ENCODE measurements around the gene MRFAP1L1.

MRFAP1L1 gene

DNA sequence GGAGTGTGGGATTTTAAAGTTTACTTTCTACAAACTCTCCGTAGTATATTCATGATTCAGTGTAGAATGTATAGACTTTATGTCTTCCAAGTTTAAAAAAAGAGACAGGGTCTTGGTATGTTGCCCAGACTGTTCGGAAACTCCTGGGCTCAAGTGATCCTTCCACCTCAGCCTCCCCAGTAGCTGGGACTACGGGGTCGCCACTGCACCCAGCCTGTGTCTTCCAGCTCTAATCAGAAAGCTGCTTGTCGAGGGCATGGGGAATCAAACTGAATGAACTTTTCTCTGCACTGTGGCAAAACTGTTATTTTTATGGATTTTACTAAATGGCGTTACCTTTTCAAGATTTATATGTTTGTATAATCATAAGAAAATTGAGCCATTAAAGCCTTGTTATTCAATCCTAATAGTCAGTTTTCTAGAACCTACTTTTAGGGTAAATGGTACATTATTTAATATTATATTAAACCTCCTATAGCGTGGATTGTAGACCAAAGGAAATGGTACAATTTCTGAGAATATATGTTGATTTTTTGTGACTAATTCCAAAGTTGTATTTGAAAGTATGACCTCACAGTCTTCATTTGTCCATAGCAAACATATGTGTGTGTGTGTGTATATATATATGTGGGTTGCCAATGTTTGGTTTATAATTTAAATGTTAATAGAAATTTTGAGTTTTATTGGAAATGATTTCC, 7.4 kb upstream of the MRFAP1L1 start:
- TF ChIP-seq CTBP1 (IDR thresholded peaks at IDR 0.05; ENCODE audit: borderline replicate concordance) (no peak), FOXM1 (IDR thresholded peaks at IDR 0.05; ENCODE audit: borderline replicate concordance) (no peak), L3MBTL2 (conservative IDR thresholded peaks at IDR 0.05) (no peak), TARDBP (IDR thresholded peaks at IDR 0.05) (no peak), HDGF (IDR thresholded peaks at IDR 0.05; ENCODE audit: borderline replicate concordance) (no peak), FOXK2 (IDR thresholded peaks at IDR 0.05) (no peak), BHLHE40 (IDR thresholded peaks at IDR 0.05; ENCODE audit: borderline replicate concordance) (no peak), ZNF384 (IDR thresholded peaks at IDR 0.05) (no peak), SP1 (IDR thresholded peaks at IDR 0.05) (no peak), ELF4 (IDR thresholded peaks at IDR 0.05) (no peak), SUZ12 (IDR thresholded peaks at IDR 0.05) (no peak), ARNT (IDR thresholded peaks at IDR 0.05) (no peak), LEF1 (IDR thresholded peaks at IDR 0.05; ENCODE audit: borderline replicate concordance) (no peak), NFRKB (IDR thresholded peaks at IDR 0.05) (no peak), FOXA1 (IDR thresholded peaks at IDR 0.05) (no peak)
- TF ChIP-seq, protein P1, sequence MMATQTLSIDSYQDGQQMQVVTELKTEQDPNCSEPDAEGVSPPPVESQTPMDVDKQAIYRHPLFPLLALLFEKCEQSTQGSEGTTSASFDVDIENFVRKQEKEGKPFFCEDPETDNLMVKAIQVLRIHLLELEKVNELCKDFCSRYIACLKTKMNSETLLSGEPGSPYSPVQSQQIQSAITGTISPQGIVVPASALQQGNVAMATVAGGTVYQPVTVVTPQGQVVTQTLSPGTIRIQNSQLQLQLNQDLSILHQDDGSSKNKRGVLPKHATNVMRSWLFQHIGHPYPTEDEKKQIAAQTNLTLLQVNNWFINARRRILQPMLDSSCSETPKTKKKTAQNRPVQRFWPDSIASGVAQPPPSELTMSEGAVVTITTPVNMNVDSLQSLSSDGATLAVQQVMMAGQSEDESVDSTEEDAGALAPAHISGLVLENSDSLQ (IDR thresholded peaks at IDR 0.05): no peak
- DNase-seq (ENCODE audit: extremely low spot score): no peak
- CTCF ChIA-PET: interaction anchor here (1.4 to 3.1 kb wide), 3 partner anchors 10 to 169 kb away, joined by 3 to 36 read pairs (median 5); no protein-coding TSS in a partner anchor
- POLR2A ChIA-PET: interaction anchor here (0.5 to 3.0 kb wide), 18 partner anchors 8 to 351 kb away, joined by 3 to 25 read pairs (median 6); partner anchors contain the start of genes GRPEL1, MRFAP1, MRFAP1L1 and S100P

DNA sequence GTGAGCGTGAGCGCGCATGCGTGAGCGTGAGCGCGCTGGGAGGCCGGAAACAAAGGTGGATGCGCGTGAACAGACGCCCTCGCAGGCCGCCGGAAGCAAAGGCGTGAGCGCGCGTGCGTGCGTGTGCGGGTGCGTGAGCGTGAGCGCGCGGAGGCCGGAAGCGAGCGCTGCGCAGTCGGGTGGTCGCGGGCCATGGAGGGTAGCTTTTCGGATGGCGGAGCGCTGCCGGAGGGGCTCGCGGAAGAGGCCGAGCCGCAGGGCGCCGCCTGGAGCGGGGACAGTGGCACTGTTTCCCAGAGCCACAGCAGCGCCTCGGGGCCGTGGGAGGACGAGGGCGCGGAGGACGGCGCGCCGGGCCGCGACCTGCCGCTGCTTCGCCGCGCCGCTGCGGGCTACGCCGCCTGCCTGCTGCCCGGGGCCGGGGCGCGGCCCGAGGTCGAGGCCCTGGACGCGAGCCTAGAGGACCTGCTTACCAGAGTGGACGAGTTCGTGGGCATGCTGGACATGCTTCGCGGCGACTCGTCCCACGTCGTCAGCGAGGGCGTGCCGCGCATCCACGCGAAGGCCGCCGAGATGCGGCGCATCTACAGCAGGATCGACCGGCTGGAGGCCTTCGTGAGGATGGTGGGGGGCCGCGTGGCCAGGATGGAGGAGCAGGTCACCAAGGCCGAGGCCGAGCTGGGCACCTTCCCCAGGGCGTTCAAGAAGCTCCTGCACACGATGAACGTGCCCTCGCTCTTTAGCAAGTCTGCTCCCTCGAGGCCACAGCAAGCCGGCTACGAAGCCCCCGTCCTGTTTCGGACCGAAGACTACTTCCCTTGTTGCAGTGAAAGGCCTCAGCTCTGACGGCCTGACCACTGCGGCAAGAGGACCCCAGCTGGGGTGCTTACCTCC, 6.6 kb upstream of the MRFAP1L1 start, which contains the start of gene BLOC1S4:
Gene BLOC1S4, plus strand, starts transcription at position 157 of the 894 bp plus-strand sequence. Its CDS starts 36 bp downstream, at position 193.
- peak; percentile 96 for DNase-seq (ENCODE audit: extremely low spot score)
- ChIA-PET CTCF (interaction anchor here (0.5 to 3.1 kb wide), 5 partner anchors 11 to 168 kb away, joined by 3 to 36 read pairs (median 3); no protein-coding TSS in a partner anchor), POLR2A (interaction anchor here (0.5 to 3.0 kb wide), 20 partner anchors 9 to 352 kb away, joined by 3 to 25 read pairs (median 4); partner anchors contain the start of genes GRPEL1, MRFAP1 and S100P)
- no peak for TF ChIP-seq ZNF384 (IDR thresholded peaks at IDR 0.05)
- no peak for TF ChIP-seq FOXK2 (IDR thresholded peaks at IDR 0.05)
- TF ChIP-seq L3MBTL2 (conservative IDR thresholded peaks at IDR 0.05): peak; percentile 61
- no peak for TF ChIP-seq SUZ12 (IDR thresholded peaks at IDR 0.05)
- no peak for TF ChIP-seq SP1 (IDR thresholded peaks at IDR 0.05)
- TF ChIP-seq CTBP1 (IDR thresholded peaks at IDR 0.05; ENCODE audit: borderline replicate concordance): no peak
- TF ChIP-seq LEF1 (IDR thresholded peaks at IDR 0.05; ENCODE audit: borderline replicate concordance): no peak
- TF ChIP-seq FOXM1 (IDR thresholded peaks at IDR 0.05; ENCODE audit: borderline replicate concordance): no peak
- TF ChIP-seq ELF4 (IDR thresholded peaks at IDR 0.05): peak; percentile 30; the same call in 1 of the 2 replicates
- 0 out of 2 replicates have a peak, but pooled peaks have one; percentile 48 for TF ChIP-seq ARNT (IDR thresholded peaks at IDR 0.05)

DNA sequence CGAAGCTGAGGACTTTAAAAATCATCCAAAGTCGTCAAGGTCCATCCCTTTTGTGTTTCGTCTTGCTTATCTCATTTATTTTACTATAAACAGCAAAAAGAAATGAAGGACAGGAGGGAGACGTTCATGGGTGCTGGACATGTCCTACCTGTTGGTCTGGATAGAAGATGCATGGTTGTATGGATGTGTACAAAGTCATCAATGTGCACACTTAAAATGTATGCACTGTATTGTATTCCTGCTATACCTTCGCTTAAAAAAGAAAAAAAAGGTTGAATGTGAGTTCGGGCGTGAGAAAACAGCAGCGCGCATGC, 6.0 kb upstream of the MRFAP1L1 start:
- TF ChIP-seq HDGF (IDR thresholded peaks at IDR 0.05; ENCODE audit: borderline replicate concordance): no peak
- no peak for TF ChIP-seq ELF4 (IDR thresholded peaks at IDR 0.05)
- TF ChIP-seq ZNF384 (IDR thresholded peaks at IDR 0.05): peak; percentile 63; the same call in 1 of the 2 replicates
- no peak for TF ChIP-seq NFRKB (IDR thresholded peaks at IDR 0.05)
- no peak for TF ChIP-seq FOXM1 (IDR thresholded peaks at IDR 0.05; ENCODE audit: borderline replicate concordance)
- ChIA-PET POLR2A (interaction anchor here (0.5 to 3.0 kb wide), 15 partner anchors 9 to 245 kb away, joined by 3 to 25 read pairs (median 5); partner anchors contain the start of genes MRFAP1 and S100P), CTCF (interaction anchor here (0.5 to 1.7 kb wide), 3 partner anchors 11 to 167 kb away, joined by 3 read pairs; no protein-coding TSS in a partner anchor)
- DNase-seq (ENCODE audit: extremely low spot score): no peak

DNA sequence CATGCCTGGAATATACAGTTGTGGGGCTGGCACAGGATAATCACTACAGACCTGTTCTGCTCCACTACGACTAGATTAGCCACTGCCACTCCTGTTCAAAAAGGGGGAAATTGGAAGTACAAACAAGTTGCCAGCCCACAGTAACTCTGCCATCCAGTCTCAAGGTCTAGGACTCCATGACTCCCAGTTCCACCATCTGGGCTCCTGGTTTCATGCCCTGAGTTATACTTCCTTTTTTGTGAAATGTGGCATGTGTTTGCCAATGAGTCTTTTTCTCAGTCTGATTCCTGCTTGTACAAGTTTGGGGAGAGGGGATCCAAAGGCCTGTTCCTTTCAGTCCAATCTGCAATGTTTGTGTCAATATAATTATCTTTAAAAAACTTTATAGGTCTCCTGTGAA, 5.3 kb upstream of the MRFAP1L1 start:
- TF ChIP-seq FOXK2 (IDR thresholded peaks at IDR 0.05): no peak
- no peak for TF ChIP-seq ARNT (IDR thresholded peaks at IDR 0.05)
- no peak for TF ChIP-seq BHLHE40 (IDR thresholded peaks at IDR 0.05; ENCODE audit: borderline replicate concordance)
- TF ChIP-seq ZNF384 (IDR thresholded peaks at IDR 0.05): no peak
- no peak for TF ChIP-seq L3MBTL2 (conservative IDR thresholded peaks at IDR 0.05)
- no peak for TF ChIP-seq NFRKB (IDR thresholded peaks at IDR 0.05)
- no peak for TF ChIP-seq ELF4 (IDR thresholded peaks at IDR 0.05)
- TF ChIP-seq SP1 (IDR thresholded peaks at IDR 0.05): no peak
- no peak for TF ChIP-seq HDGF (IDR thresholded peaks at IDR 0.05; ENCODE audit: borderline replicate concordance)
- TF ChIP-seq, protein P1 (IDR thresholded peaks at IDR 0.05): no peak
- no peak for TF ChIP-seq CTBP1 (IDR thresholded peaks at IDR 0.05; ENCODE audit: borderline replicate concordance)
- ChIA-PET CTCF (no interaction called here), POLR2A (no interaction called here)
- no peak for DNase-seq (ENCODE audit: extremely low spot score)

DNA sequence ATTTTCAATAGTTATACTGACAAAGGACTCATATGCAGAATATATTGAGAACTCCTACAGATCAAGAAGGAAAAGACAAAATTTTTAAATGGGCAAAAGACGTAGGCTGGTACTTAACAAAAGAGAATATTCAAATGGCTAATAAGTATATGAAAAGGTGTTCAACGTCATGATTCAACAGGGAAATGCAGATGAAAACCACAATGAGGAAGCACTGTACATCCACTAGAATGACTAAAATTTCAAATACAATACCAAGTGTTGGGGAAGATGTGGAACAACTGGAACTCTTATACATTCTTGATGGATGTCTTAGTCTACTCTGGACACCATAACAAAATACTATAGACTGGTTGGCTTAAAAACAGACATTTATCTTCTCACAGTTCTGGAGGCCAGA, 1.3 kb upstream of the MRFAP1L1 start:
- POLR2A ChIA-PET: no interaction called here
- no peak for TF ChIP-seq BHLHE40 (IDR thresholded peaks at IDR 0.05; ENCODE audit: borderline replicate concordance)
- TF ChIP-seq NFRKB (IDR thresholded peaks at IDR 0.05): no peak
- no peak for TF ChIP-seq SP1 (IDR thresholded peaks at IDR 0.05)
- TF ChIP-seq LEF1 (IDR thresholded peaks at IDR 0.05; ENCODE audit: borderline replicate concordance): no peak
- no peak for TF ChIP-seq ARNT (IDR thresholded peaks at IDR 0.05)
- TF ChIP-seq TARDBP (IDR thresholded peaks at IDR 0.05): no peak
- CTCF ChIA-PET: no interaction called here
- DNase-seq (ENCODE audit: extremely low spot score): no peak

DNA sequence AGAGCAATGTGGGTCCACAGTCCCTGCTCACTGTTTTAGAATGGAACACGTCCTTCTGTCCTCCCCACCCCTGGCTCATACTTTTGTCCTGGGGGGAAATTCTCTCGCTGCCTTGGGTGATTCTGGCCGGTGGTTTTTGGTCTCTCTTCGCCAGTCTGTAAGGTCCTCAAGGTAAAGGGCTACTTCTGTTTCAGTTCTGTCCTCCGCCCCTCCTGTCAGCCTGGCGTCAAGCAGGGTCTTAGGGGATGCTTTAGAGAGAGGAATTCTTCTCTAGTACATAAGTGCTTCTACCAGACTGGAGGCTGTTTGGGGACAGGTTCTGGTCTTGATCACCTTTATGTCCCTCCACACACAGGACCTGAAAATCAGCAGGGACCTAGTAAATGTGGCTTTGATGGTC, 617 bp upstream of the MRFAP1L1 start:
- TF ChIP-seq ZNF384 (IDR thresholded peaks at IDR 0.05) (no peak), TARDBP (IDR thresholded peaks at IDR 0.05) (no peak), NFRKB (IDR thresholded peaks at IDR 0.05) (no peak), HDGF (IDR thresholded peaks at IDR 0.05; ENCODE audit: borderline replicate concordance) (no peak), FOXM1 (IDR thresholded peaks at IDR 0.05; ENCODE audit: borderline replicate concordance) (no peak), FOXA1 (IDR thresholded peaks at IDR 0.05) (no peak), LEF1 (IDR thresholded peaks at IDR 0.05; ENCODE audit: borderline replicate concordance) (no peak), ELF4 (IDR thresholded peaks at IDR 0.05) (no peak)
- TF ChIP-seq, protein P1 (IDR thresholded peaks at IDR 0.05): no peak
- ChIA-PET CTCF (interaction anchor here (1.0 kb wide), 2 partner anchors 163 kb away, joined by 3 read pairs; no protein-coding TSS in a partner anchor), POLR2A (interaction anchor here (0.8 to 5.0 kb wide), 15 partner anchors 8 to 358 kb away, joined by 3 to 62 read pairs (median 5); partner anchors contain the start of genes GRPEL1 and MRFAP1)
- no peak for DNase-seq (ENCODE audit: extremely low spot score)

All from HEK293T (cell line).